ENCODE measurements around the gene MYCBP2.

MYCBP2 gene

DNA sequence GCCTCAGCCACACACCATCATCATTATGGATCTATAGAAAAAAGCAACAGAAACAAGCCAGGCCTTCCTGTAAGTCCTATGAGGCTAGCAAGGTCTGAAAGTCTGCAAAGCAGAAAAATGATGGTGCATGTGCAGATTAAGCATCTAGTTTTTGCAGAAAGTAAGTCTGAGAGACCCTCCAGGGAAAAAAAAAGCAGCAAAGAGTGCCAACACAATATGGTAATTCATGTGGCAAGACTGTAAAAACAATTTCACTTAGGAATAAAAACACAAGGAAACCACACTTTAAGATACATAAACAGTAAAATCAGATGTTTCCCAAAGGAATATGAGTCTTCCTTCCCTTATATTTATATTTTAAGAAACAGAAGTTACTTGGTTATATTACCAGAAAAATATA, 187.6 kb downstream of the MYCBP2 start:
- Histone ChIP-seq H3K9ac (ENCODE audit: low read length) (no peak overlapping the region), H3K9me3 (ENCODE audit: insufficient read depth, low read length) (no peaks in the 10 kb centered on the region), H3K27me3 (ENCODE audit: low read length) (no peaks in the 10 kb centered on the region), H3K27ac (ENCODE audit: low read depth, low read length) (no peak overlapping the region), H2AFZ (ENCODE audit: low read depth, low read length, severe bottlenecking) (no peak overlapping the region), H3K79me2 (ENCODE audit: insufficient read depth, low read length) (no peaks in the 10 kb centered on the region), H3F3A (ENCODE audit: insufficient read depth) (no peaks in the 10 kb centered on the region; the same call in 1 of the 2 replicates), H3K4me2 (ENCODE audit: low read depth, low read length, poor library complexity, severe bottlenecking) (no peak overlapping the region), H4K20me1 (ENCODE audit: low read depth, low read length) (no peaks in the 10 kb centered on the region), H3K36me3 (ENCODE audit: low read length) (peaks cover 52% of the 10 kb centered on the region; the same call in 1 of the 2 replicates), H3K9me2 (replicated peaks; ENCODE audit: insufficient read depth, low read length) (no peaks in the 10 kb centered on the region), H3K4me3 (ENCODE audit: insufficient read depth, low read length, poor library complexity, severe bottlenecking) (no peak overlapping the region)
- TF ChIP-seq, protein P1, sequence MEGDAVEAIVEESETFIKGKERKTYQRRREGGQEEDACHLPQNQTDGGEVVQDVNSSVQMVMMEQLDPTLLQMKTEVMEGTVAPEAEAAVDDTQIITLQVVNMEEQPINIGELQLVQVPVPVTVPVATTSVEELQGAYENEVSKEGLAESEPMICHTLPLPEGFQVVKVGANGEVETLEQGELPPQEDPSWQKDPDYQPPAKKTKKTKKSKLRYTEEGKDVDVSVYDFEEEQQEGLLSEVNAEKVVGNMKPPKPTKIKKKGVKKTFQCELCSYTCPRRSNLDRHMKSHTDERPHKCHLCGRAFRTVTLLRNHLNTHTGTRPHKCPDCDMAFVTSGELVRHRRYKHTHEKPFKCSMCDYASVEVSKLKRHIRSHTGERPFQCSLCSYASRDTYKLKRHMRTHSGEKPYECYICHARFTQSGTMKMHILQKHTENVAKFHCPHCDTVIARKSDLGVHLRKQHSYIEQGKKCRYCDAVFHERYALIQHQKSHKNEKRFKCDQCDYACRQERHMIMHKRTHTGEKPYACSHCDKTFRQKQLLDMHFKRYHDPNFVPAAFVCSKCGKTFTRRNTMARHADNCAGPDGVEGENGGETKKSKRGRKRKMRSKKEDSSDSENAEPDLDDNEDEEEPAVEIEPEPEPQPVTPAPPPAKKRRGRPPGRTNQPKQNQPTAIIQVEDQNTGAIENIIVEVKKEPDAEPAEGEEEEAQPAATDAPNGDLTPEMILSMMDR (IDR thresholded peaks at IDR 0.05; ENCODE audit: insufficient read depth, low read length, poor library complexity, severe bottlenecking) = no peak
- no peak for TF ChIP-seq EZH2phosphoT487 (conservative IDR thresholded peaks at IDR 0.05; ENCODE audit: low read length)

DNA sequence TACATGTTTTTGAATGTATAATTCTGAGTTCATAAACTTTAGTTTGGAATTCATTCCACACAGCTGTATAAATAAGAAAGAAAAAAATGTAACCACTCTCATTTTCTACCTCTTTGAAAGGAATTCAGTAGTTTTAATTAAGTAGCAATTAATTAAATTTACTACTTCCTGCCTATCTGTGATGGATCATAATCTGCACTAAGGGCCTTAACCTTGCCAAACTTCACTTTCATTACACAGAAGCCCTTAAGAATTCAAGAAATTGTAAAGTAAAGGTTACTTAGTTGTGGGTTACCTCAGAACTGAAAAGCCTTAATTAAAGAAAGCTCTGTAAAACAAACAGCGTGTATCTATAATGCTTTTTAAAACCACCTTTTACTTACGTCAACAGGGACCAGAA, 188.1 kb downstream of the MYCBP2 start:
- Histone ChIP-seq H3K9me3 (ENCODE audit: insufficient read depth, low read length) (no peaks in the 10 kb centered on the region), H3F3A (ENCODE audit: insufficient read depth) (no peaks in the 10 kb centered on the region; the same call in 1 of the 2 replicates), H3K9me2 (replicated peaks; ENCODE audit: insufficient read depth, low read length) (no peaks in the 10 kb centered on the region), H3K4me2 (ENCODE audit: low read depth, low read length, poor library complexity, severe bottlenecking) (no peak overlapping the region), H3K4me3 (ENCODE audit: insufficient read depth, low read length, poor library complexity, severe bottlenecking) (no peak overlapping the region), H4K20me1 (ENCODE audit: low read depth, low read length) (no peaks in the 10 kb centered on the region), H3K36me3 (ENCODE audit: low read length) (peaks cover 50% of the 10 kb centered on the region; the same call in 1 of the 2 replicates), H3K27me3 (ENCODE audit: low read length) (no peaks in the 10 kb centered on the region), H2AFZ (ENCODE audit: low read depth, low read length, severe bottlenecking) (no peak overlapping the region), H3K79me2 (ENCODE audit: insufficient read depth, low read length) (no peaks in the 10 kb centered on the region), H3K9ac (ENCODE audit: low read length) (no peak overlapping the region), H3K27ac (ENCODE audit: low read depth, low read length) (no peak overlapping the region)
- TF ChIP-seq EZH2phosphoT487 (conservative IDR thresholded peaks at IDR 0.05; ENCODE audit: low read length) = no peak
- TF ChIP-seq, protein P1 (IDR thresholded peaks at IDR 0.05; ENCODE audit: insufficient read depth, low read length, poor library complexity, severe bottlenecking) = no peak

DNA sequence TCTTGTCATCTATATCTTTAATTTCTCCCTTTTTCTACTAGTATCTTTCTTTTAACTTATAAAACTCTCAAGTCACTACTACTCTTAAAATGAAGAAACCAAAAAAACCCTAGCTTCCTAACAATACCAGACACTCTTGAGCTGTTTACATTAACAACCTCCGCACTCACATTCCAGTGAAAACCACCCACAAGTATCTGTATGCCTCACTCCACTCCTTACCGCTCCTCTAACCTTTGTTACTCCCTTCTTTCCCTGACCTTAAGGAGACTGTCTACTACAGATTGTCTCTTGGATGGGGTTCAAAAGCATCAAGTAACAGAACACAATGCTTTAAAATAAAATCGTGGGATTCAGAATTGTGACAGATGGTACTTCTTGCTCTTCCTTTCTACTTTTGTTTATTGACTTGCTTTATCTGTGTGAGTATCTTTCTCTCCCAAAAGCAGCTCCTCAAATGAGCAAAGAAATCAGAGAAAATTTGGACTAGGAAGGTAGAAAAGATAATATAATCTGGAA, 189.9 kb downstream of the MYCBP2 start:
- H2AFZ ChIP-seq (ENCODE audit: low read depth, low read length, severe bottlenecking) = no peak overlapping the region
- TF ChIP-seq EZH2phosphoT487 (conservative IDR thresholded peaks at IDR 0.05; ENCODE audit: low read length) = no peak
- TF ChIP-seq, protein P1 (IDR thresholded peaks at IDR 0.05; ENCODE audit: insufficient read depth, low read length, poor library complexity, severe bottlenecking) = no peak
- no peak overlapping the region for H3K9ac ChIP-seq (ENCODE audit: low read length)
- no peaks in the 10 kb centered on the region for H3K79me2 ChIP-seq (ENCODE audit: insufficient read depth, low read length)
- H3K27me3 ChIP-seq (ENCODE audit: low read length) = no peaks in the 10 kb centered on the region
- H3K27ac ChIP-seq (ENCODE audit: low read depth, low read length) = no peak overlapping the region
- no peaks in the 10 kb centered on the region for H3K9me2 ChIP-seq (replicated peaks; ENCODE audit: insufficient read depth, low read length)
- no peak overlapping the region for H3K4me3 ChIP-seq (ENCODE audit: insufficient read depth, low read length, poor library complexity, severe bottlenecking)
- H3F3A ChIP-seq (ENCODE audit: insufficient read depth) = peaks cover 3% of the 10 kb centered on the region; the same call in 1 of the 2 replicates
- H3K9me3 ChIP-seq (ENCODE audit: insufficient read depth, low read length) = no peaks in the 10 kb centered on the region
- no peaks in the 10 kb centered on the region for H4K20me1 ChIP-seq (ENCODE audit: low read depth, low read length)
- peaks cover 47% of the 10 kb centered on the region; the same call in 1 of the 2 replicates for H3K36me3 ChIP-seq (ENCODE audit: low read length)
- no peak overlapping the region for H3K4me2 ChIP-seq (ENCODE audit: low read depth, low read length, poor library complexity, severe bottlenecking)
